Liver (tissue), 9 donors: ENCODE results near the gene HBG1. TPM values are rescaled to one million over a fixed set of nuclear protein-coding genes. Genes with fewer than 3 reads are reported as not detected.

Experiments
- DNase-seq: peaks from one replicate; pipeline ENCODE4 v3.0.0-alpha.2; 2017; ENCODE audit warnings: low spot score
- H3K27ac ChIP-seq, 2 donors: one replicate each; pipeline ENCODE4 v1.7.0; 2013; ENCODE audit warnings: inconsistent platforms in 2 of 2, low read length in 2 of 2, control low read depth in 1 of 2, low read depth in 1 of 2, mild to moderate bottlenecking in 1 of 2
- H3K27me3 ChIP-seq, 4 donors: one replicate each; pipeline versions ENCODE4 v1.6.1 to v1.7.0; 2013; ENCODE audit warnings: low read length in 3 of 4, inconsistent platforms in 1 of 4, mild to moderate bottlenecking in 1 of 4, moderate library complexity in 1 of 4; ENCODE audit not compliant: control insufficient read depth in 4 of 4, insufficient read depth in 4 of 4
- H3K36me3 ChIP-seq, 4 donors: one replicate each; pipeline versions ENCODE4 v1.6.1 to v1.7.0; 2013; ENCODE audit warnings: low read length in 3 of 4, mild to moderate bottlenecking in 3 of 4, low read depth in 1 of 4, moderate library complexity in 1 of 4; ENCODE audit not compliant: control insufficient read depth in 4 of 4, insufficient read depth in 3 of 4
- H3K4me1 ChIP-seq, 4 donors: one replicate each; pipeline versions ENCODE4 v1.6.1 to v1.7.0; 2013; ENCODE audit warnings: low read length in 3 of 4, mild to moderate bottlenecking in 3 of 4, moderate library complexity in 1 of 4; ENCODE audit not compliant: control insufficient read depth in 4 of 4, insufficient read depth in 4 of 4
- H3K4me3 ChIP-seq, 3 donors: one replicate each; pipeline versions ENCODE4 v1.6.1 to v1.7.0; 2013; ENCODE audit warnings: low read length in 3 of 3, control low read depth in 1 of 3, low read depth in 1 of 3, mild to moderate bottlenecking in 1 of 3
- H3K9ac ChIP-seq, 2 donors: one replicate each; pipeline ENCODE4 v1.7.0; 2013; ENCODE audit warnings: low read length in 2 of 2, mild to moderate bottlenecking in 2 of 2, moderate library complexity in 2 of 2, control low read depth in 1 of 2, low read depth in 1 of 2
- H3K9me3 ChIP-seq, 4 donors: one replicate each; pipeline versions ENCODE4 v1.6.1 to v1.7.0; 2013; ENCODE audit warnings: low read length in 3 of 4; ENCODE audit not compliant: control insufficient read depth in 4 of 4
- EGR1 ChIP-seq, 2 donors: IDR thresholded peaks; 2 replicates each; pipeline ENCODE4 v1.6.1; 2016 to 2018; ENCODE audit warnings: antibody characterized with exemption in 2 of 2, low read depth in 2 of 2
- FOXA1 ChIP-seq: IDR thresholded peaks from 2 replicates; pipeline ENCODE4 v1.6.1; 2016; ENCODE audit warnings: antibody characterized with exemption
- FOXA2 ChIP-seq: IDR thresholded peaks from 2 replicates; pipeline ENCODE4 v1.6.1; 2016; ENCODE audit warnings: antibody characterized with exemption
- GABPA ChIP-seq, 2 donors: IDR thresholded peaks in 1 of 2; conservative IDR thresholded peaks in 1 of 2; 2 replicates each; pipeline ENCODE4 v1.6.1; 2016; ENCODE audit warnings: antibody characterized with exemption in 2 of 2, mild to moderate bottlenecking in 1 of 2, moderate library complexity in 1 of 2
- HNF4A ChIP-seq, 2 donors: conservative IDR thresholded peaks; 2 replicates each; pipeline ENCODE4 v1.6.1; 2016; ENCODE audit warnings: antibody characterized with exemption in 2 of 2, mild to moderate bottlenecking in 2 of 2
- HNF4G ChIP-seq: IDR thresholded peaks from 2 replicates; pipeline ENCODE4 v1.6.1; 2016; ENCODE audit warnings: antibody characterized with exemption
- JUND ChIP-seq, 2 donors: IDR thresholded peaks; 2 replicates each; pipeline ENCODE4 v1.6.1; 2016; ENCODE audit warnings: antibody characterized with exemption in 2 of 2
- NR2F2 ChIP-seq: IDR thresholded peaks from 2 replicates; pipeline ENCODE4 v1.6.1; 2016; ENCODE audit warnings: antibody characterized with exemption
- RAD21 ChIP-seq, 2 donors: IDR thresholded peaks; 2 replicates each; pipeline ENCODE4 v1.6.1; 2016; ENCODE audit warnings: antibody characterized with exemption in 2 of 2, mild to moderate bottlenecking in 2 of 2
- RXRA ChIP-seq, 2 donors: IDR thresholded peaks; 2 replicates each; pipeline ENCODE4 v1.6.1; 2017 to 2018; ENCODE audit warnings: antibody characterized with exemption in 2 of 2, mild to moderate bottlenecking in 1 of 2
- SP1 ChIP-seq: IDR thresholded peaks from 2 replicates; pipeline ENCODE4 v1.6.1; 2018; ENCODE audit warnings: antibody characterized with exemption, mild to moderate bottlenecking
- TAF1 ChIP-seq: conservative IDR thresholded peaks from 2 replicates; pipeline ENCODE4 v1.6.1; 2016; ENCODE audit warnings: antibody characterized with exemption, mild to moderate bottlenecking
- YY1 ChIP-seq: IDR thresholded peaks from 2 replicates; pipeline ENCODE4 v1.6.1; 2016; ENCODE audit warnings: antibody characterized with exemption, mild to moderate bottlenecking
- WGBS: extraction: QIAGEN DNeasy Blood & Tissue Kit; methylation state at CpG from one replicate; pipeline ENCODE4 v1.1.7; 2013; 5-methylcytosine and 5-hydroxymethylcytosine counted together
- polyA plus RNA-seq, 2 donors: library from polyadenylated mRNA; stranded (reverse) in 1 of 2; unstranded in 1 of 2; fragments of 200-250 nt in 1 of 2; fragments of >200 nt in 1 of 2; fragmentation: Nextera tagmentation in 1 of 2; extraction: Ambion mirVana in 1 of 2; gene quantifications; one replicate each; pipeline versions ENCODE4 v1.2.1 to v1.2.3, GENCODE V29; 2013 to 2015
- total RNA-seq, 2 donors: library from RNA; depleted of rRNA; stranded (reverse); fragments of >200 nt; gene quantifications; one replicate each; pipeline ENCODE4 v1.2.3, GENCODE V29; 2014
- TF ChIP-seq, protein P1 (sequence below): IDR thresholded peaks from 2 replicates; pipeline ENCODE4 v1.6.1; 2016; ENCODE audit warnings: antibody characterized with exemption
- TF ChIP-seq, protein P2 (sequence below): IDR thresholded peaks from 2 replicates; pipeline ENCODE4 v1.6.1; 2016; ENCODE audit warnings: antibody characterized with exemption, mild to moderate bottlenecking
- TF ChIP-seq, protein P3 (sequence below): IDR thresholded peaks from 2 replicates; pipeline ENCODE4 v1.6.1; 2016; ENCODE audit warnings: antibody characterized with exemption
- TF ChIP-seq, protein P4 (sequence below): fragments of 150-350 bp; IDR thresholded peaks from 2 replicates; pipeline ENCODE4 v1.5.1; 2017; ENCODE audit warnings: improper control_type of control experiment, low read depth, low read length; ENCODE audit not compliant: missing input control
- donor health status: healthy.
- donor health status: healthy.
- donor health status: healthy.
- donor health status: healthy.
- donor health status: healthy.

HBG1 gene
- total and polyA plus RNA-seq, 4 donors = 75.1 TPM; not detected in 3

DNA sequence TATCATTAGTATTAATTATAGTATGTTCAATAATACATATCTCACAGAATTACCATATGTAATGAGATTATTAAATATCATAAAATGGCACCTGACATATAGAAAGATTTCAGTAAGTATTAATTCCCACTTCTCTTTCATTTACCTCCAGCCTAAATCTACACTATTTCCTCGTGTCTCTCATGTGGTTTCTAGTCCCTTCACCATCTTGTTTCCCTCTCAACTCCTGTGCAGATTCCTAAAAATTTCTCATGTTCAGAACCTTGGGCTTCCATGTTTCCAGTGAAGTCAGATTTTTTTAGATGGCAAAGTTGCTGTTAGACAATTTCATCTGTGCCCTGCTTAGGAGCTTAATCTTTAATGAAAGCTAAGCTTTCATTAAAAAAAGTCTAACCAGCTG is 34.2 kb upstream of the HBG1 start:
- H3K27me3 ChIP-seq = no peaks in the 10 kb centered on the region
- no peak overlapping the region for H3K4me3 ChIP-seq
- WGBS = 67% methylated on average over 1 of the region's 1 CpG
- H3K36me3 ChIP-seq = no peaks in the 10 kb centered on the region
- H3K9me3 ChIP-seq = no peaks in the 10 kb centered on the region
- no peak for DNase-seq
- H3K9ac ChIP-seq = no peak overlapping the region
- TF ChIP-seq, protein P1, sequence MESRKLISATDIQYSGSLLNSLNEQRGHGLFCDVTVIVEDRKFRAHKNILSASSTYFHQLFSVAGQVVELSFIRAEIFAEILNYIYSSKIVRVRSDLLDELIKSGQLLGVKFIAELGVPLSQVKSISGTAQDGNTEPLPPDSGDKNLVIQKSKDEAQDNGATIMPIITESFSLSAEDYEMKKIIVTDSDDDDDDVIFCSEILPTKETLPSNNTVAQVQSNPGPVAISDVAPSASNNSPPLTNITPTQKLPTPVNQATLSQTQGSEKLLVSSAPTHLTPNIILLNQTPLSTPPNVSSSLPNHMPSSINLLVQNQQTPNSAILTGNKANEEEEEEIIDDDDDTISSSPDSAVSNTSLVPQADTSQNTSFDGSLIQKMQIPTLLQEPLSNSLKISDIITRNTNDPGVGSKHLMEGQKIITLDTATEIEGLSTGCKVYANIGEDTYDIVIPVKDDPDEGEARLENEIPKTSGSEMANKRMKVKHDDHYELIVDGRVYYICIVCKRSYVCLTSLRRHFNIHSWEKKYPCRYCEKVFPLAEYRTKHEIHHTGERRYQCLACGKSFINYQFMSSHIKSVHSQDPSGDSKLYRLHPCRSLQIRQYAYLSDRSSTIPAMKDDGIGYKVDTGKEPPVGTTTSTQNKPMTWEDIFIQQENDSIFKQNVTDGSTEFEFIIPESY = no peak
- TF ChIP-seq, protein P2, sequence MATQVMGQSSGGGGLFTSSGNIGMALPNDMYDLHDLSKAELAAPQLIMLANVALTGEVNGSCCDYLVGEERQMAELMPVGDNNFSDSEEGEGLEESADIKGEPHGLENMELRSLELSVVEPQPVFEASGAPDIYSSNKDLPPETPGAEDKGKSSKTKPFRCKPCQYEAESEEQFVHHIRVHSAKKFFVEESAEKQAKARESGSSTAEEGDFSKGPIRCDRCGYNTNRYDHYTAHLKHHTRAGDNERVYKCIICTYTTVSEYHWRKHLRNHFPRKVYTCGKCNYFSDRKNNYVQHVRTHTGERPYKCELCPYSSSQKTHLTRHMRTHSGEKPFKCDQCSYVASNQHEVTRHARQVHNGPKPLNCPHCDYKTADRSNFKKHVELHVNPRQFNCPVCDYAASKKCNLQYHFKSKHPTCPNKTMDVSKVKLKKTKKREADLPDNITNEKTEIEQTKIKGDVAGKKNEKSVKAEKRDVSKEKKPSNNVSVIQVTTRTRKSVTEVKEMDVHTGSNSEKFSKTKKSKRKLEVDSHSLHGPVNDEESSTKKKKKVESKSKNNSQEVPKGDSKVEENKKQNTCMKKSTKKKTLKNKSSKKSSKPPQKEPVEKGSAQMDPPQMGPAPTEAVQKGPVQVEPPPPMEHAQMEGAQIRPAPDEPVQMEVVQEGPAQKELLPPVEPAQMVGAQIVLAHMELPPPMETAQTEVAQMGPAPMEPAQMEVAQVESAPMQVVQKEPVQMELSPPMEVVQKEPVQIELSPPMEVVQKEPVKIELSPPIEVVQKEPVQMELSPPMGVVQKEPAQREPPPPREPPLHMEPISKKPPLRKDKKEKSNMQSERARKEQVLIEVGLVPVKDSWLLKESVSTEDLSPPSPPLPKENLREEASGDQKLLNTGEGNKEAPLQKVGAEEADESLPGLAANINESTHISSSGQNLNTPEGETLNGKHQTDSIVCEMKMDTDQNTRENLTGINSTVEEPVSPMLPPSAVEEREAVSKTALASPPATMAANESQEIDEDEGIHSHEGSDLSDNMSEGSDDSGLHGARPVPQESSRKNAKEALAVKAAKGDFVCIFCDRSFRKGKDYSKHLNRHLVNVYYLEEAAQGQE = no peak
- TF ChIP-seq, protein P3, sequence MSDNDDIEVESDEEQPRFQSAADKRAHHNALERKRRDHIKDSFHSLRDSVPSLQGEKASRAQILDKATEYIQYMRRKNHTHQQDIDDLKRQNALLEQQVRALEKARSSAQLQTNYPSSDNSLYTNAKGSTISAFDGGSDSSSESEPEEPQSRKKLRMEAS = no peak
- TF ChIP-seq RXRA (IDR thresholded peaks at IDR 0.05) = no peak
- no peak for TF ChIP-seq RAD21 (IDR thresholded peaks at IDR 0.05)
- no peak for TF ChIP-seq EGR1 (IDR thresholded peaks at IDR 0.05; ENCODE audit: low read depth in 2 of 2)
- TF ChIP-seq JUND (IDR thresholded peaks at IDR 0.05) = no peak
- no peak for TF ChIP-seq YY1
- H3K4me1 ChIP-seq = no peaks in the 10 kb centered on the region
- H3K27ac ChIP-seq = no peak overlapping the region

DNA sequence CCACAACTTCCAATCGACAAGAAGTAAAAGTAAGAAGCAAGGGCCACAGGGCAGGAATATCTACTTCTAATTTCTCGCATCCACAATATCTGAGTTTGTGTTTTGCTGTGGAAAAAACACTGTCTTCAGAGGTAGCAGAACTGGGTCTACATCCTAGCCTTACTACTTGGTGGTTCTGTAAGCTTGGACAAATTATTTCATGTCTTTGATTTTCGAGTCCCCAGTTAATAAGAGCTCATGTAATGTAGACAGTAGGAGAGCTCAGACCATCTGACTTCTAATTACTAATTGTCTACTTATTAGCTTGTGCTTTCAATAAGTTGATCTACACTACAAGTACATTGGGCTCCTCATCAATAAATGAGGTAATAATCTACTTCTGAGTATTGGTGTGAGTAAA is 33.4 kb upstream of the HBG1 start:
- 78% methylated on average over 3 of the region's 3 CpGs for WGBS
- H3K36me3 ChIP-seq = no peaks in the 10 kb centered on the region
- H3K4me3 ChIP-seq = no peak overlapping the region
- no peak overlapping the region for H3K27ac ChIP-seq
- no peaks in the 10 kb centered on the region for H3K4me1 ChIP-seq
- DNase-seq = no peak
- H3K9ac ChIP-seq = no peak overlapping the region
- H3K9me3 ChIP-seq = no peaks in the 10 kb centered on the region
- H3K27me3 ChIP-seq = no peaks in the 10 kb centered on the region
- TF ChIP-seq HNF4G (no peak), RAD21 (IDR thresholded peaks at IDR 0.05) (no peak), NR2F2 (no peak), RXRA (IDR thresholded peaks at IDR 0.05) (no peak), GABPA (IDR thresholded peaks at IDR 0.05 in 1 of 2, conservative IDR thresholded peaks at IDR 0.05 in 1 of 2) (no peak), FOXA2 (no peak), JUND (IDR thresholded peaks at IDR 0.05) (no peak), FOXA1 (no peak), SP1 (no peak), YY1 (no peak), HNF4A (conservative IDR thresholded peaks at IDR 0.05) (no peak), TAF1 (no peak)
- TF ChIP-seq, protein P4, sequence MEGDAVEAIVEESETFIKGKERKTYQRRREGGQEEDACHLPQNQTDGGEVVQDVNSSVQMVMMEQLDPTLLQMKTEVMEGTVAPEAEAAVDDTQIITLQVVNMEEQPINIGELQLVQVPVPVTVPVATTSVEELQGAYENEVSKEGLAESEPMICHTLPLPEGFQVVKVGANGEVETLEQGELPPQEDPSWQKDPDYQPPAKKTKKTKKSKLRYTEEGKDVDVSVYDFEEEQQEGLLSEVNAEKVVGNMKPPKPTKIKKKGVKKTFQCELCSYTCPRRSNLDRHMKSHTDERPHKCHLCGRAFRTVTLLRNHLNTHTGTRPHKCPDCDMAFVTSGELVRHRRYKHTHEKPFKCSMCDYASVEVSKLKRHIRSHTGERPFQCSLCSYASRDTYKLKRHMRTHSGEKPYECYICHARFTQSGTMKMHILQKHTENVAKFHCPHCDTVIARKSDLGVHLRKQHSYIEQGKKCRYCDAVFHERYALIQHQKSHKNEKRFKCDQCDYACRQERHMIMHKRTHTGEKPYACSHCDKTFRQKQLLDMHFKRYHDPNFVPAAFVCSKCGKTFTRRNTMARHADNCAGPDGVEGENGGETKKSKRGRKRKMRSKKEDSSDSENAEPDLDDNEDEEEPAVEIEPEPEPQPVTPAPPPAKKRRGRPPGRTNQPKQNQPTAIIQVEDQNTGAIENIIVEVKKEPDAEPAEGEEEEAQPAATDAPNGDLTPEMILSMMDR = no peak
- TF ChIP-seq, protein P2 = no peak
- TF ChIP-seq, protein P3 = no peak
- TF ChIP-seq, protein P1 = no peak
